K562 (cell line): ENCODE data around the gene SLC39A13. TPM values are rescaled to one million over a fixed set of nuclear protein-coding genes. Genes with fewer than 3 reads are reported as not detected.

Source experiments
- CHD2 ChIP-seq: IDR thresholded peaks from 2 replicates; pipeline ENCODE4 v1.6.1; 2011; ENCODE audit warnings: low read depth, low read length
- CREB3 ChIP-seq: fragments of 450-650 bp; conservative IDR thresholded peaks from 2 replicates; pipeline ENCODE4 v1.6.1; 2016; ENCODE audit warnings: missing genetic modification characterization, low read depth, mild to moderate bottlenecking, missing compliant biosample characterization, moderate library complexity
- CSDE1 ChIP-seq, 2 experiments: fragments of 450-650 bp; IDR thresholded peaks; 2 replicates each; pipeline ENCODE4 v1.6.1; 2016; ENCODE audit warnings: mild to moderate bottlenecking in 1 of 2
- ELK1 ChIP-seq: sonication (generic); formaldehyde crosslinking; IDR thresholded peaks from 2 replicates; pipeline ENCODE4 v1.8.1; 2022; ENCODE audit warnings: missing genetic modification reagents
- ETS2 ChIP-seq: IDR thresholded peaks from 2 replicates; pipeline ENCODE4 v1.6.1; 2016; ENCODE audit warnings: borderline replicate concordance, missing genetic modification characterization, mild to moderate bottlenecking, moderate library complexity, missing compliant biosample characterization; ENCODE audit not compliant: poor library complexity, severe bottlenecking
- FOXK2 ChIP-seq, 2 experiments: fragments of 450-650 bp; IDR thresholded peaks in 1 of 2; conservative IDR thresholded peaks in 1 of 2; 2 replicates each; pipeline ENCODE4 v1.6.1; 2016; ENCODE audit warnings: low read depth in 2 of 2, mild to moderate bottlenecking in 1 of 2
- LCOR ChIP-seq: sonication (generic); formaldehyde crosslinking; IDR thresholded peaks from 2 replicates; pipeline ENCODE4 v1.8.0; 2022; ENCODE audit warnings: mild to moderate bottlenecking, missing genetic modification reagents
- MTF1 ChIP-seq: fragments of 250-450 bp; sonication (Bioruptor Pico); IDR thresholded peaks from 2 replicates; pipeline ENCODE4 v1.9.0; 2021; ENCODE audit warnings: moderate library complexity, mild to moderate bottlenecking, inconsistent platforms, borderline replicate concordance
- NCOA4 ChIP-seq: fragments of 450-650 bp; IDR thresholded peaks from 2 replicates; pipeline ENCODE4 v1.6.1; 2018; ENCODE audit warnings: mild to moderate bottlenecking; ENCODE audit not compliant: partially characterized antibody
- NCOA6 ChIP-seq: fragments of 450-650 bp; IDR thresholded peaks from 2 replicates; pipeline ENCODE4 v1.6.1; 2017; ENCODE audit warnings: mild to moderate bottlenecking
- PHF8 ChIP-seq: fragments of 200-600 bp; sonication (generic); IDR thresholded peaks from 2 replicates; pipeline ENCODE4 v1.6.1; 2012; ENCODE audit warnings: mixed run types, mild to moderate bottlenecking, inconsistent platforms, low read length, moderate library complexity, borderline replicate concordance
- RUNX1 ChIP-seq: sonication (generic); IDR thresholded peaks from 2 replicates; pipeline ENCODE4 v1.6.1; 2016; ENCODE audit warnings: antibody characterized with exemption, low read depth
- SPI1 ChIP-seq: IDR thresholded peaks from 2 replicates; pipeline ENCODE4 v1.6.1; 2011; ENCODE audit warnings: low read depth, low read length, control low read depth, borderline replicate concordance
- SRF ChIP-seq, 2 experiments: fragments of 250-450, 450-650 bp in 1 of 2; sonication (Bioruptor Pico) in 1 of 2; sonication (generic) in 1 of 2; formaldehyde crosslinking; IDR thresholded peaks; 2 replicates each; pipeline versions ENCODE4 v1.5.0 to v1.5.1; 2020 to 2022; ENCODE audit warnings: mild to moderate bottlenecking in 1 of 2, missing genetic modification reagents in 1 of 2
- STAG1 ChIP-seq: sonication (generic); formaldehyde crosslinking; IDR thresholded peaks from 2 replicates; pipeline ENCODE4 v1.5.0; 2020; ENCODE audit warnings: missing genetic modification reagents, borderline replicate concordance
- TGIF2 ChIP-seq: sonication (generic); formaldehyde crosslinking; IDR thresholded peaks from 2 replicates; pipeline ENCODE4 v1.8.1; 2022; ENCODE audit warnings: mild to moderate bottlenecking, missing genetic modification reagents, moderate library complexity
- ZC3H4 ChIP-seq: sonication (generic); formaldehyde crosslinking; IDR thresholded peaks from 2 replicates; pipeline ENCODE4 v1.9.0; 2021; ENCODE audit warnings: missing genetic modification reagents, borderline replicate concordance
- ZNF174 ChIP-seq: fragments of 250-450 bp; sonication (Bioruptor Pico); IDR thresholded peaks from 2 replicates; pipeline ENCODE4 v1.4.0; 2020; ENCODE audit warnings: mild to moderate bottlenecking
- ZNF395 ChIP-seq: fragments of 200-800 bp; sonication (Bioruptor generic); IDR thresholded peaks from 2 replicates; pipeline ENCODE4 v1.6.1; 2017; ENCODE audit warnings: missing genetic modification characterization, missing compliant biosample characterization
- ZNF408 ChIP-seq: fragments of 250-450 bp; sonication (Bioruptor Pico); IDR thresholded peaks from 2 replicates; pipeline ENCODE4 v1.4.0; 2020; ENCODE audit warnings: low read depth, mild to moderate bottlenecking, moderate library complexity
- ZNF436 ChIP-seq: fragments of 250-450, 450-650 bp; sonication (Bioruptor Pico); formaldehyde crosslinking; IDR thresholded peaks from 2 replicates; pipeline ENCODE4 v1.7.0; 2020; ENCODE audit warnings: mild to moderate bottlenecking
- ZNF583 ChIP-seq: fragments of 250-450 bp; sonication (Bioruptor Pico); IDR thresholded peaks from 2 replicates; pipeline ENCODE4 v1.4.0; 2020
- polyA plus RNA-seq, 8 experiments: library from polyadenylated mRNA; depleted of rRNA in 4 of 8; stranded (reverse) in 5 of 8; unstranded in 3 of 8; fragments of >200 nt; fragmentation: Nextera tagmentation in 2 of 8; fragmentation: Illumina TruSeq in 1 of 8; extraction: Ambion mirVana in 2 of 8; extraction: Trizol in 1 of 8; gene quantifications; 2 replicates each; pipeline versions ENCODE4 v1.2.1 to v1.2.3, GENCODE V29; 2011 to 2014; ENCODE audit warnings: inconsistent platforms in 1 of 8, missing spikeins in 1 of 8
- total RNA-seq, 7 experiments: library from RNA; depleted of rRNA in 6 of 7; stranded (reverse); fragments of >200 nt in 6 of 7; fragmentation: Illumina TruSeq in 2 of 7; extraction: Trizol in 2 of 7; gene quantifications; 2 replicates each; pipeline versions ENCODE4 v1.2.1 to v1.2.3, GENCODE V29; 2011 to 2021; ENCODE audit warnings: low replicate concordance in 1 of 7
- TF ChIP-seq, protein P1 (sequence below): IDR thresholded peaks from 2 replicates; pipeline ENCODE4 v1.6.1; 2016; ENCODE audit warnings: missing genetic modification characterization, missing compliant biosample characterization

SLC39A13 gene
- total and polyA plus RNA-seq, 9 of the 15 experiments (the other 6 are each of a cell fraction or from before 2014, with no cell fraction given): 0.17 to 15.9 (median 3.2) TPM

- TF ChIP-seq ELK1 (no peak), ZC3H4 (CRISPR knock-in tag) (peak; percentile 62; the same call in 1 of the 2 replicates), ZNF436 (CRISPR knock-in tag) (no peak), CREB3 (tag) (no peak), ZNF408 (CRISPR knock-in tag) (no peak), NCOA6 (no peak), CSDE1 (IDR thresholded peaks at IDR 0.05) (no peak), RUNX1 (no peak), LCOR (CRISPR knock-in tag) (peak; percentile 83), CHD2 (0 out of 2 replicates have a peak, but pooled peaks have one; percentile 27), NCOA4 (no peak), ZNF174 (no peak), STAG1 (peak; percentile 83; the same call in 1 of the 2 replicates), FOXK2 (conservative IDR thresholded peaks at IDR 0.05 in 1 of 2, IDR thresholded peaks at IDR 0.05 in 1 of 2; ENCODE audit: low read depth in 2 of 2) (peak; percentile 52 to 66; a peak in 2 of 4 replicates), ZNF583 (CRISPR knock-in tag) (peak; percentile 35; the same call in 1 of the 2 replicates), PHF8 (peak; percentile 84; the same call in 1 of the 2 replicates), SPI1 (peak; percentile 100), ETS2 (tag) (no peak), MTF1 (CRISPR knock-in tag) (no peak), TGIF2 (no peak), SRF (CRISPR knock-in tag; IDR thresholded peaks at IDR 0.05) (0 out of 4 replicates have a peak, but pooled peaks of 1 of the 2 experiments have one; percentile 13), ZNF395 (peak; percentile 89)
- TF ChIP-seq, protein P1, sequence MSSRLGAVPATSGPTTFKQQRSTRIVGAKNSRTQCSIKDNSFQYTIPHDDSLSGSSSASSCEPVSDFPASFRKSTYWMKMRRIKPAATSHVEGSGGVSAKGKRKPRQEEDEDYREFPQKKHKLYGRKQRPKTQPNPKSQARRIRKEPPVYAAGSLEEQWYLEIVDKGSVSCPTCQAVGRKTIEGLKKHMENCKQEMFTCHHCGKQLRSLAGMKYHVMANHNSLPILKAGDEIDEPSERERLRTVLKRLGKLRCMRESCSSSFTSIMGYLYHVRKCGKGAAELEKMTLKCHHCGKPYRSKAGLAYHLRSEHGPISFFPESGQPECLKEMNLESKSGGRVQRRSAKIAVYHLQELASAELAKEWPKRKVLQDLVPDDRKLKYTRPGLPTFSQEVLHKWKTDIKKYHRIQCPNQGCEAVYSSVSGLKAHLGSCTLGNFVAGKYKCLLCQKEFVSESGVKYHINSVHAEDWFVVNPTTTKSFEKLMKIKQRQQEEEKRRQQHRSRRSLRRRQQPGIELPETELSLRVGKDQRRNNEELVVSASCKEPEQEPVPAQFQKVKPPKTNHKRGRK (tag): no peak
Observed at GRCh38 chr11:47407746-47408590, at the start of gene SLC39A13 (continued).
